HG03159 (cell line): ENCODE results near the gene WNT4.

ENCODE experiments used
- ATAC-seq: cut with Tn5 transposase; IDR thresholded peaks from one replicate; pipeline ENCODE4 v1.9.1; 2021; ENCODE audit warnings: mild to moderate bottlenecking, moderate library complexity; ENCODE audit not compliant: unreplicated experiment

Gene WNT4

GRCh38 chr1:22143065-22144033 lies at the start of gene WNT4:
TSS of gene WNT4 (minus strand) at chr1:22143097. CDS start at chr1:22142922, 175 bp downstream.
- ATAC-seq, result no peak

GRCh38 chr1:22190731-22191130 lies 47.8 kb upstream of the WNT4 start:
- ATAC-seq, result no peak

- ATAC-seq, result no peak
Measured at GRCh38 chr1:22190251-22190650, 47.4 kb upstream of the WNT4 start.

- no peak for ATAC-seq
Measured at GRCh38 chr1:22189619-22190018, 46.7 kb upstream of the WNT4 start.

GRCh38 chr1:22188914-22189313 lies 46.0 kb upstream of the WNT4 start:
- ATAC-seq, result no peak

- no peak for ATAC-seq
Measured at GRCh38 chr1:22188436-22188835, 45.5 kb upstream of the WNT4 start.

GRCh38 chr1:22186311-22186710 lies 43.4 kb upstream of the WNT4 start:
- no peak for ATAC-seq

- ATAC-seq, result no peak
Measured at GRCh38 chr1:22184892-22185612, 42.2 kb upstream of the WNT4 start.

- no peak for ATAC-seq
Measured at GRCh38 chr1:22184454-22184853, 41.6 kb upstream of the WNT4 start.

GRCh38 chr1:22182715-22183114 lies 39.8 kb upstream of the WNT4 start:
- ATAC-seq, result no peak

- ATAC-seq, result no peak
Measured at GRCh38 chr1:22179197-22179803, 36.4 kb upstream of the WNT4 start.

- no peak for ATAC-seq
Measured at GRCh38 chr1:22177354-22178003, 34.6 kb upstream of the WNT4 start.

GRCh38 chr1:22176258-22176657 lies 33.4 kb upstream of the WNT4 start:
- no peak for ATAC-seq

GRCh38 chr1:22174446-22175220 lies 31.7 kb upstream of the WNT4 start:
- no peak for ATAC-seq

- ATAC-seq, result no peak
Measured at GRCh38 chr1:22171951-22172715, 29.2 kb upstream of the WNT4 start.

- no peak for ATAC-seq
Measured at GRCh38 chr1:22169816-22170215, 26.9 kb upstream of the WNT4 start.

- ATAC-seq, result no peak
Measured at GRCh38 chr1:22168412-22168973, 25.6 kb upstream of the WNT4 start.

- no peak for ATAC-seq
Measured at GRCh38 chr1:22166439-22166838, 23.5 kb upstream of the WNT4 start.
